ENCODE results near the gene GPS2.

The GPS2 gene

DNA sequence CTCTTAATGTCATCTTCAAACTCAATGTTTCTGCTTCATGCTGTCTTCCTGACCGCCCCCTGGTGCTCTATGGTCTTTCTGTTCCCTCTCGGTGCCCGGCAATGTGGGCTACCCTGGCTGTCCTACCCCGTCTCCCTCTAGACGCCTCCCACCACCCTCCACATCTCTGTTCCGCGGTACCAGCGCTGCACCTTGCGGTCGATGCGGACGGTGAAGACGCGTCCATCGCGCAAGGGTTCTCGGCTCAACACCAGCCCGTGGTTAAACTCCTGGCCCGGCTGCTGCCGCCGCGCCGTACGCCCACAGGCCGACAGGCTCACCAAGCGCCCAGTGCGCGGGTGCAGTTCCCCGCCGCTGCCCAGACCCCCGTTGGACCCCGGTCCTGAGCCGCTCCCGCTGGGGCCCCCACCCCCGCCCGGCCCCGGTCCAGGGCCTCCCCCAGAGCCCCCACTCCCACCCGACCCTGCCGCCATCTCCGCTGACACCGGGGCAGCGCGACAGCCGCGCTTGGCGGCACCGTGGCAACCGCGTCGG, 13.7 kb upstream of the GPS2 start, which contains the start of gene NEURL4:
TSS of gene NEURL4 (minus strand) at position 496 of the 534 bp plus-strand sequence. CDS start at position 473, 23 bp downstream.
- Histone ChIP-seq H3K4me3 (ENCODE audit: low read length) (peak within 1 kb of the TSS; percentile 72; the same call in 1 of the 2 replicates), H3K27me3 (ENCODE audit: control insufficient read depth, insufficient read depth, low read length) (no peaks in the 10 kb centered on the region), H3K36me3 (ENCODE audit: control insufficient read depth, insufficient read depth, low read length) (peaks cover 7% of the 10 kb centered on the region), H3K27ac (ENCODE audit: low read length) (no peak within 1 kb of the TSS), H3K4me1 (ENCODE audit: control insufficient read depth, insufficient read depth, low read length) (peaks cover 2% of the 10 kb centered on the region; the same call in 1 of the 2 replicates), H3K9me3 (ENCODE audit: control insufficient read depth, insufficient read depth, low read length) (no peaks in the 10 kb centered on the region)
- DNase-seq (ENCODE audit: low read depth, low spot score) = no peak
- no CpG with 5 or more reads among the region's 50 CpGs for WGBS (ENCODE audit: insufficient coverage, insufficient read length)

DNA sequence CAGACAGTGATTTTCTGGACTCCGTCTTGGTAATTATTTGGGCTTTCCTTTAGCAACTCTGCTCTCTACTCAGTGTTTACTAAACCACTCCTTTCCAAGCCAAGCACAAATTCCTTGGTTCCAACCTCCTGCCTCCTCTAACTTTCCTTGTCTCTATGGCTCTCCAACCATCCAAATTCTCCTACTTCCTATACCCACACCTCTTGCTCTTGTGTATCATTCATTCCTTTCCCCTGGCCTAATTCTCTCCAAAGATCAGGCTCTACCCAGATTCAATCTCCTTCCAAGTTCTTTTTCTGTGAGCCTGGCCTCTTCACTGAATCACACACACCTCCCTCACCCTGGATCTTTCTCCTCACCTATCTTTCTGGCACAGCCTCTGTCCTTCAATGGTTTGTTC, 12.8 kb upstream of the GPS2 start:
- Histone ChIP-seq H3K27me3 (ENCODE audit: control insufficient read depth, insufficient read depth, low read length) (no peaks in the 10 kb centered on the region), H3K27ac (ENCODE audit: low read length) (no peak overlapping the region), H3K4me3 (ENCODE audit: low read length) (no peak overlapping the region), H3K9me3 (ENCODE audit: control insufficient read depth, insufficient read depth, low read length) (no peaks in the 10 kb centered on the region), H3K4me1 (ENCODE audit: control insufficient read depth, insufficient read depth, low read length) (peaks cover 2% of the 10 kb centered on the region; the same call in 1 of the 2 replicates), H3K36me3 (ENCODE audit: control insufficient read depth, insufficient read depth, low read length) (peaks cover 16% of the 10 kb centered on the region)
- no CpG with 5 or more reads among the region's 1 CpG for WGBS (ENCODE audit: insufficient coverage, insufficient read length)
- no peak for DNase-seq (ENCODE audit: low read depth, low spot score)

DNA sequence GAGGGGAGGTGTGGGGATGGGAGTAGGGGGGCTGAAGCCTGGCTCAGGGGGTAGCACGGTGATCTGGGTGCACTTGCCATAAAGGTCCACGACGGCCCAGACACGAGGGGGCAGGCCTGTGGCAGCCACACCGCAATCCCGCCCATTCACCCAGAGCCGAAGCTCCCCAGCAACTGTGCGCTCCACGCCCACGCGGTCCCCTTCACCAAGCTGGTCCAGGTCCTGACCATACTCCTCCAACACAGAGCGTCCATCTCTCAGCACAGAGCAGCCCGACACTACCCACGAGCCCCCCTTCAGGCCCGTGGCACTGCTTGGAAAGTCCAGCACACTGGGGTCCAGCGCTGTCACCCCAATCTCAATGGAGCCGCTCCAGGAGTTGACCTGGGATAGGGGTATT, 12.3 kb upstream of the GPS2 start:
- no peaks in the 10 kb centered on the region for H3K9me3 ChIP-seq (ENCODE audit: control insufficient read depth, insufficient read depth, low read length)
- no CpG with 5 or more reads among the region's 17 CpGs for WGBS (ENCODE audit: insufficient coverage, insufficient read length)
- H3K27ac ChIP-seq (ENCODE audit: low read length) = no peak overlapping the region
- no peak for DNase-seq (ENCODE audit: low read depth, low spot score)
- H3K4me1 ChIP-seq (ENCODE audit: control insufficient read depth, insufficient read depth, low read length) = peaks cover 2% of the 10 kb centered on the region; the same call in 1 of the 2 replicates
- H3K27me3 ChIP-seq (ENCODE audit: control insufficient read depth, insufficient read depth, low read length) = no peaks in the 10 kb centered on the region
- H3K4me3 ChIP-seq (ENCODE audit: low read length) = no peak overlapping the region
- H3K36me3 ChIP-seq (ENCODE audit: control insufficient read depth, insufficient read depth, low read length) = peaks cover 21% of the 10 kb centered on the region

DNA sequence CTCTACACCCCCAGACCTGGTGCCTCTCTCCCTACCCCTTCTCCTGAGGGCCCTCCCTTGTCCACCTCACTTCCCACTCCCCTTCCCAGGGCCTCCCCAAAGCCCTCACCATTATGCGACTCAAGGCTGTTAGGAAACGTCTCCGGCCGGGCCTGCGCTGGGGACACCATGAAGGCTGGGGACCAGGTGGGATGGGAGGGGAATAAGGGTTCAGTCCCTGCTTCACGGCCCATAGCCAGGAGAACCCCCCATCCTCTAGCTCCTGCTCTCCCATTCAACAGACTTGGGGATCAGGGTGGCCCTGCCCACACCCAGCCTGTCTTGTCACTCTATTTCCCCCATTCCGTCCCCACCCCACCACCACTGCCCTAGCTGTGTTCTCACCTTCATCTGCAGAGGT, 11.9 kb upstream of the GPS2 start:
- Histone ChIP-seq H3K9me3 (ENCODE audit: control insufficient read depth, insufficient read depth, low read length) (no peaks in the 10 kb centered on the region), H3K4me1 (ENCODE audit: control insufficient read depth, insufficient read depth, low read length) (peaks cover 2% of the 10 kb centered on the region; the same call in 1 of the 2 replicates), H3K27me3 (ENCODE audit: control insufficient read depth, insufficient read depth, low read length) (no peaks in the 10 kb centered on the region), H3K36me3 (ENCODE audit: control insufficient read depth, insufficient read depth, low read length) (peaks cover 25% of the 10 kb centered on the region), H3K27ac (ENCODE audit: low read length) (no peak overlapping the region), H3K4me3 (ENCODE audit: low read length) (no peak overlapping the region)
- no CpG with 5 or more reads among the region's 7 CpGs for WGBS (ENCODE audit: insufficient coverage, insufficient read length)
- no peak for DNase-seq (ENCODE audit: low read depth, low spot score)

DNA sequence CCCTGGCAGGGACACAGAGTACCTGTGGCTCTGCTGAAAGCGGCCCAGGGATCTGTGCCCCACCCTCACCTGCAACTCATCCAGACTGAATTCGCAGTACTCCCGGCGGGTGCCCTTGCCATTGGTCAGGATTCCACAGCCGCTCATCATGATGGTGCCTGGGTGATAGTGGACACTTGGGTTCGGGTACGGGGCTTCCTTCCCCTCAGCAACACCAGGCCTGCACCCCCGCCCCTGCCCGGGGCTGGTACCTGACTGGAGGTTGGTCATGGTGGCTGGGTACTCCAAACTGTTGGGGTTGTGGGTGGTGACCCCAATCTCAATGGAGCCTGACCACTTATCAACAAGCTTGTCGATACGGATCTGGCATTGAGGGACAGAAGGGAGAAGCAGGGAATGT, 11.0 kb upstream of the GPS2 start:
- no CpG with 5 or more reads among the region's 11 CpGs for WGBS (ENCODE audit: insufficient coverage, insufficient read length)
- no peak overlapping the region for H3K27ac ChIP-seq (ENCODE audit: low read length)
- H3K9me3 ChIP-seq (ENCODE audit: control insufficient read depth, insufficient read depth, low read length) = no peaks in the 10 kb centered on the region
- no peak overlapping the region for H3K4me3 ChIP-seq (ENCODE audit: low read length)
- no peak for DNase-seq (ENCODE audit: low read depth, low spot score)
- peaks cover 33% of the 10 kb centered on the region for H3K36me3 ChIP-seq (ENCODE audit: control insufficient read depth, insufficient read depth, low read length)
- no peaks in the 10 kb centered on the region for H3K27me3 ChIP-seq (ENCODE audit: control insufficient read depth, insufficient read depth, low read length)
- H3K4me1 ChIP-seq (ENCODE audit: control insufficient read depth, insufficient read depth, low read length) = peaks cover 2% of the 10 kb centered on the region; the same call in 1 of the 2 replicates

DNA sequence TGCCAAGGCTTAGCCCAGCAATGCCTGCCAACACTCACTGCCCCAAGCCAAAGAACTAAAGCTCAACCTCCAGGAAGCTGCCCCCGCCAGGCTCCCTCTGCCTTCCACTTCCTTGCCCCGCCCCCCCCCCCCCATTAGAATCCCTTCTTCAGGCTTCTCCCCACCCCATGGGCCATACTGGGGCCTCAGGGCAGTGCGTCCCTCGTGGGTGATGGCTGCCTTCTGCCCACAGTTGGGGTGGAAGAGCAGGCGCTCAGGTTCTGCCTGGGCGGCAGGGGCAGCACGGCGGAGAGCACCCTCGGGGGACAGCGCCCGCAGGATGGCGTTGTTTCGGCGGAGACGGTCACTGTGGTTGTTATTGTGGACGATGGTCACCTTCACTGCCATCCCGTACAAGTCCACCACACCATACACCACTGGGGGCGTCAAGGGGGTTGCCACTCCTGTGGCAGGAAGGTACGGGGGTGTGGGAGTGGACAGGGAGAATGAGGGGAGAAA, 9.9 kb upstream of the GPS2 start:
- no peaks in the 10 kb centered on the region for H3K27me3 ChIP-seq (ENCODE audit: control insufficient read depth, insufficient read depth, low read length)
- H3K9me3 ChIP-seq (ENCODE audit: control insufficient read depth, insufficient read depth, low read length) = no peaks in the 10 kb centered on the region
- no peak overlapping the region for H3K27ac ChIP-seq (ENCODE audit: low read length)
- H3K4me1 ChIP-seq (ENCODE audit: control insufficient read depth, insufficient read depth, low read length) = no peaks in the 10 kb centered on the region
- no peak overlapping the region for H3K4me3 ChIP-seq (ENCODE audit: low read length)
- DNase-seq (ENCODE audit: low read depth, low spot score) = no peak
- peaks cover 42% of the 10 kb centered on the region for H3K36me3 ChIP-seq (ENCODE audit: control insufficient read depth, insufficient read depth, low read length)
- no CpG with 5 or more reads among the region's 19 CpGs for WGBS (ENCODE audit: insufficient coverage, insufficient read length)

DNA sequence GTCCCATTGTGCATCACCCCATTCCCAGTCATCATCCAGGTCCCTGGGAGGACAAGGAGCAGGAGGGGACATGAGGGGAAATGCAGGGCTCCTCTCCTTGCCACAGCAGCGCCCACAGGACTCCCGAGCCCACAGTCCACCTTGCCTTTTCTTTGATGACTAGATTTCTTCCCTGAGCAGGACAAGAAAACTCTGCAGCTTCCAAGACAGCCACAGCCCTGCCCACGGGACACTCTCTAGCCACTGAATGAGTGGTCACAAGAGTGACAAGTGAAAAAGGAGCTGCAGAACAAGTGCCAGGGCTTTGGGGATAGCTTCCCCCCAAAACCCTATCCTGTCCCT, 9.2 kb upstream of the GPS2 start:
- DNase-seq (ENCODE audit: low read depth, low spot score) = no peak
- WGBS (ENCODE audit: insufficient coverage, insufficient read length) = no CpG with 5 or more reads among the region's 3 CpGs
- Histone ChIP-seq H3K36me3 (ENCODE audit: control insufficient read depth, insufficient read depth, low read length) (peaks cover 42% of the 10 kb centered on the region), H3K4me3 (ENCODE audit: low read length) (no peak overlapping the region), H3K9me3 (ENCODE audit: control insufficient read depth, insufficient read depth, low read length) (no peaks in the 10 kb centered on the region), H3K4me1 (ENCODE audit: control insufficient read depth, insufficient read depth, low read length) (no peaks in the 10 kb centered on the region), H3K27me3 (ENCODE audit: control insufficient read depth, insufficient read depth, low read length) (no peaks in the 10 kb centered on the region), H3K27ac (ENCODE audit: low read length) (no peak overlapping the region)

DNA sequence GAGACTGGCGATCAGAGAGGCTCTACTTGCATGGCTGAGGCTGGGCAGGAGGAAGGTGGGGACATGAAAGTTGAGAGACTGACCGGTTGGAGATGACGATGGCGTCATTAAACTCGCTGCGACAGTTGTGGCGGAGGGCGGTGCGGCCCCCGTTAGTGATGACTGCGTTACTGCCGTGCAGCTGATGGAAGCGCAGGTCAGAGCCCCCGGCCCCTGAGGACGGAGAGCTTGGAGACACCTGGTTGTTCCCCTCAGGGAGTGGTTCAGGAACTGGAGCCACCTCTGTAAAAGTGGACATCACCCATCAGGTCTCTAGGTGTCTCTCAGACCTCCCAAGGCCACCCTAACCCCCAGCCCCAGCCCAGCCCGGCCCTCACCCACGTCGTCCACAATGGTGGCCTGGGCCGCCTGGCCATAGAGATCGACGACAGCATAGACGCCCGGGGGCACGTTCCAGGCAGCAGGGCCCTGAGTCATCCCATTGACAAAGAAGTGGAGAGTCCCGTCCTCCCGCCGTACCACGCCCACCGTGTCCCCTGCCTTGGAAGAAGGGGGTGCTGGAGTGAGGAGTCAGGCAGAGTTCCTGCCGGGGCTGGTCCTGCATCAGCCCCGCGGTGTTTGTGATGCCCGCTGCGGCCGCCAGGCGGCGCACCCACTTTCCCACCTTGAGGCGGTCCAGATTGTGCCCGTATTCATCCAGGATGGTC, 8.7 kb upstream of the GPS2 start:
- no peaks in the 10 kb centered on the region for H3K27me3 ChIP-seq (ENCODE audit: control insufficient read depth, insufficient read depth, low read length)
- H3K4me3 ChIP-seq (ENCODE audit: low read length) = no peak overlapping the region
- peaks cover 44% of the 10 kb centered on the region for H3K36me3 ChIP-seq (ENCODE audit: control insufficient read depth, insufficient read depth, low read length)
- WGBS (ENCODE audit: insufficient coverage, insufficient read length) = no CpG with 5 or more reads among the region's 39 CpGs
- DNase-seq (ENCODE audit: low read depth, low spot score) = no peak
- H3K27ac ChIP-seq (ENCODE audit: low read length) = no peak overlapping the region
- no peaks in the 10 kb centered on the region for H3K4me1 ChIP-seq (ENCODE audit: control insufficient read depth, insufficient read depth, low read length)
- no peaks in the 10 kb centered on the region for H3K9me3 ChIP-seq (ENCODE audit: control insufficient read depth, insufficient read depth, low read length)

DNA sequence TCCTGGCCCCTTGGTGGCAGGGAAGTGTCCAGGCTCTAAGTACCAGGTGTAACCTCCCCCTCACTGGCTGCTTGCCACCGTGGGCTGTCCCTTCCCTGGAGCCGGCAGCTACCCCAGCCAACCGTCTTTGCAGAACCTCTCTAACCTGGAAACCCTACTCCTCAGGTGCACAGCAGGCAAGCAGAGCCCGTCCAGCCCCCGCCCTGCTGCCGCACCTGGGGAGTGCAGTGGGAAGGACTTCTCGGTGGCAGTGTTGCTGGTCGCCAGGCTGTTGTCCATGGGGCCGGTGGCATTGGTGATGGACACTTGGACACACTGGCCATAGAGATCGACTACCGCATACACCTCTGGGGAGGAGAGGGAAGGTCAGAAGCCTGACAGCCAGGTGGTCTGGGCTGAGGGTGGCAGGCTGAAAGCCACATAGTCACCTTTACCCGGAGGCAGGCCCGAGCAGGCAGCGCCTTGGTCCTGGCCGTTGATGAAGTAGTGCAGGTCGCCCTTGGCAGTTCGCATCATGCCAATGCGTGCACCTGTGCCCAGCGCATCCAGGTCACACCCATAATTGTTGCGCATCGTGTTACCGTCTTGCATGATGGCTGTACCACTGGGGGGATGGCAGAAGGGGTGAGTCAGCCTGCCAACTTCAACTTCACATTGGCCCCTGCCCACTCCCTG, 7.5 kb upstream of the GPS2 start:
- H3K27me3 ChIP-seq (ENCODE audit: control insufficient read depth, insufficient read depth, low read length) = no peaks in the 10 kb centered on the region
- no peaks in the 10 kb centered on the region for H3K9me3 ChIP-seq (ENCODE audit: control insufficient read depth, insufficient read depth, low read length)
- WGBS (ENCODE audit: insufficient coverage, insufficient read length) = no CpG with 5 or more reads among the region's 22 CpGs
- no peak for DNase-seq (ENCODE audit: low read depth, low spot score)
- H3K27ac ChIP-seq (ENCODE audit: low read length) = no peak overlapping the region
- peaks cover 55% of the 10 kb centered on the region for H3K36me3 ChIP-seq (ENCODE audit: control insufficient read depth, insufficient read depth, low read length)
- H3K4me3 ChIP-seq (ENCODE audit: low read length) = no peak overlapping the region
- H3K4me1 ChIP-seq (ENCODE audit: control insufficient read depth, insufficient read depth, low read length) = no peaks in the 10 kb centered on the region

DNA sequence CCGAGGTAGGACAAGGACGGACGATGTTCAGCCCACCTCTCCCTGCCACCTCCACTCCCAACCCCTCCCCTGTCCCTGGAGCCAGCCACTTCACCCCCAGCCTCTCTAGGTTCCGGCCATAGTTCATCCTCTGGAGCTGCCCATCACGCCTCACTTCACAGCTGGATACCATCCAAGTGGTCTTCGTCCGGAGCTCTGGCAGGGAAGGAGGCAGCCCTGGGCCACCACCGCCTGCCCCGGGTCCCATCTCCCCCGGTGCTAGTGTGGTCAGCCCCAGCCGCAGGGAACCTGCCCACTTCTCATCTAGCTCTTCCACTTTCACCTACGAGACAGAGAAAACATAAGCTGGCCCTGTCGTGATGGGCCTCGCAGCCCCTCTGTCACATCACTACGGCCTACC, 6.3 kb upstream of the GPS2 start:
- whole genome bisulfite sequencing (ENCODE audit: insufficient coverage, insufficient read length) = no CpG with 5 or more reads among the region's 15 CpGs
- Histone ChIP-seq H3K4me1 (ENCODE audit: control insufficient read depth, insufficient read depth, low read length) (no peaks in the 10 kb centered on the region), H3K4me3 (ENCODE audit: low read length) (no peak overlapping the region), H3K27me3 (ENCODE audit: control insufficient read depth, insufficient read depth, low read length) (no peaks in the 10 kb centered on the region), H3K36me3 (ENCODE audit: control insufficient read depth, insufficient read depth, low read length) (peaks cover 61% of the 10 kb centered on the region), H3K9me3 (ENCODE audit: control insufficient read depth, insufficient read depth, low read length) (no peaks in the 10 kb centered on the region), H3K27ac (ENCODE audit: low read length) (no peak overlapping the region)
- no peak for DNase-seq (ENCODE audit: low read depth, low spot score)
